ENCODE measurements around the gene TBC1D14.

- TF ChIP-seq GTF2F1 (IDR thresholded peaks at IDR 0.05; ENCODE audit: low read depth, low read length), result no peak
- TF ChIP-seq JUN (IDR thresholded peaks at IDR 0.05; ENCODE audit: borderline replicate concordance, low read depth, low read length), result no peak
- no peak for TF ChIP-seq JUN (CRISPR knock-in tag; IDR thresholded peaks at IDR 0.05; ENCODE audit: borderline replicate concordance)
- TF ChIP-seq, protein P1, sequence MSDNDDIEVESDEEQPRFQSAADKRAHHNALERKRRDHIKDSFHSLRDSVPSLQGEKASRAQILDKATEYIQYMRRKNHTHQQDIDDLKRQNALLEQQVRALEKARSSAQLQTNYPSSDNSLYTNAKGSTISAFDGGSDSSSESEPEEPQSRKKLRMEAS (CRISPR knock-in tag; IDR thresholded peaks at IDR 0.05), result no peak
- no peak for TF ChIP-seq EZH2 (IDR thresholded peaks at IDR 0.05; ENCODE audit: borderline replicate concordance, low read depth, low read length)
- TF ChIP-seq TAF7 (tag; IDR thresholded peaks at IDR 0.05), result no peak
- TF ChIP-seq, protein P2, sequence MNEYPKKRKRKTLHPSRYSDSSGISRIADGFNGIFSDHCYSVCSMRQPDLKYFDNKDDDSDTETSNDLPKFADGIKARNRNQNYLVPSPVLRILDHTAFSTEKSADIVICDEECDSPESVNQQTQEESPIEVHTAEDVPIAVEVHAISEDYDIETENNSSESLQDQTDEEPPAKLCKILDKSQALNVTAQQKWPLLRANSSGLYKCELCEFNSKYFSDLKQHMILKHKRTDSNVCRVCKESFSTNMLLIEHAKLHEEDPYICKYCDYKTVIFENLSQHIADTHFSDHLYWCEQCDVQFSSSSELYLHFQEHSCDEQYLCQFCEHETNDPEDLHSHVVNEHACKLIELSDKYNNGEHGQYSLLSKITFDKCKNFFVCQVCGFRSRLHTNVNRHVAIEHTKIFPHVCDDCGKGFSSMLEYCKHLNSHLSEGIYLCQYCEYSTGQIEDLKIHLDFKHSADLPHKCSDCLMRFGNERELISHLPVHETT (CRISPR knock-in tag; conservative IDR thresholded peaks at IDR 0.05 in 1 of 2, IDR thresholded peaks at IDR 0.05 in 1 of 2), result no peak
- TF ChIP-seq ZBTB11 (CRISPR knock-in tag; IDR thresholded peaks at IDR 0.05), result no peak
- TF ChIP-seq SNIP1 (IDR thresholded peaks at IDR 0.05; ENCODE audit: low read depth), result no peak
- no peak for TF ChIP-seq RBM39 (optimal IDR thresholded peaks at IDR 0.05; ENCODE audit: low read depth, low read length)
- no peak for TF ChIP-seq ATF2 (CRISPR knock-in tag; IDR thresholded peaks at IDR 0.05)
These were observed 166.5 kb downstream of the TBC1D14 start for GRCh38 chr4:7075962-7076695.

Data from K562 (cell line).